OCI-M2 (cell line): ENCODE results near the gene EDNRB.
A peak's percentile ranks its signal among the peaks of the same experiment; 100 is the strongest.
"Not testable (repeated sequence)": the region's sequence is repeated elsewhere in the genome, so short reads cannot be mapped to it uniquely, and the experiment has no call there.

Source experiments
- DNase-seq: peaks from one replicate; lab custom pipeline; 2025; ENCODE audit not compliant: unreplicated experiment; lab: John Stamatoyannopoulos, UW

EDNRB gene

GRCh38 chr13:77896977-77897376, 21.7 kb downstream of the EDNRB start:
- no peak for DNase-seq

- no peak for DNase-seq
Measured at GRCh38 chr13:77896536-77896935, 22.1 kb downstream of the EDNRB start.

GRCh38 chr13:77894743-77895142, 23.9 kb downstream of the EDNRB start:
- no peak for DNase-seq

- no peak for DNase-seq
Measured at GRCh38 chr13:77893066-77893465, 25.6 kb downstream of the EDNRB start.

- DNase-seq = no peak
Measured at GRCh38 chr13:77892491-77892890, 26.1 kb downstream of the EDNRB start.

- no peak for DNase-seq
Measured at GRCh38 chr13:77891486-77891885, 27.1 kb downstream of the EDNRB start.

- DNase-seq = no peak
Measured at GRCh38 chr13:77891041-77891440, 27.6 kb downstream of the EDNRB start.

GRCh38 chr13:77883328-77883727, 35.3 kb downstream of the EDNRB start:
- no peak for DNase-seq

GRCh38 chr13:77878190-77878589, 40.4 kb downstream of the EDNRB start:
- DNase-seq = no peak

GRCh38 chr13:77876176-77876575, 42.5 kb downstream of the EDNRB start:
- no peak for DNase-seq

- no peak for DNase-seq
Measured at GRCh38 chr13:77874406-77874805, 44.2 kb downstream of the EDNRB start.

GRCh38 chr13:77872995-77873394, 45.6 kb downstream of the EDNRB start:
- DNase-seq = no peak

GRCh38 chr13:77871596-77871995, 47.0 kb downstream of the EDNRB start:
- no peak for DNase-seq

GRCh38 chr13:77868717-77869116, 49.9 kb downstream of the EDNRB start:
- no peak for DNase-seq

- peak; percentile 13 for DNase-seq
Measured at GRCh38 chr13:77866971-77867370, 51.7 kb downstream of the EDNRB start.

- no peak for DNase-seq
Measured at GRCh38 chr13:77865622-77866021, 53.0 kb downstream of the EDNRB start.

GRCh38 chr13:77863144-77863543, 55.5 kb downstream of the EDNRB start:
- no peak for DNase-seq

GRCh38 chr13:77861741-77862140, 56.9 kb downstream of the EDNRB start:
- no peak for DNase-seq

GRCh38 chr13:77860507-77860981, 58.1 kb downstream of the EDNRB start:
- DNase-seq = no peak

- DNase-seq = no peak
Measured at GRCh38 chr13:77859450-77859849, 59.2 kb downstream of the EDNRB start.

GRCh38 chr13:77857531-77858209, 61.0 kb downstream of the EDNRB start:
- DNase-seq = no peak

- DNase-seq = no peak
Measured at GRCh38 chr13:77853703-77854102, 64.9 kb downstream of the EDNRB start.

- DNase-seq = not testable (repeated sequence)
Measured at GRCh38 chr13:77848050-77848449, 70.6 kb downstream of the EDNRB start.
